IPS-15b (cell line): ENCODE data around the gene PTPRB.
"Not testable (repeated sequence)": the region's sequence is repeated elsewhere in the genome, so short reads cannot be mapped to it uniquely, and the experiment has no call there.

Experiments
- H3K27me3 ChIP-seq: one replicate; pipeline ENCODE4 v1.6.1; 2013; ENCODE audit warnings: low read length; ENCODE audit not compliant: control insufficient read depth, insufficient read depth
- H3K36me3 ChIP-seq: one replicate; pipeline ENCODE4 v1.6.1; 2013; ENCODE audit warnings: low read length; ENCODE audit not compliant: control insufficient read depth, insufficient read depth
- H3K4me1 ChIP-seq: one replicate; pipeline ENCODE4 v1.6.1; 2013; ENCODE audit warnings: mild to moderate bottlenecking, low read length; ENCODE audit not compliant: control insufficient read depth, insufficient read depth
- H3K4me3 ChIP-seq: one replicate; pipeline ENCODE4 v1.5.1; 2013; ENCODE audit warnings: low read depth, low read length
- H3K9ac ChIP-seq: one replicate; pipeline ENCODE4 v1.6.1; 2013; ENCODE audit warnings: low read depth, mild to moderate bottlenecking, low read length
- H3K9me3 ChIP-seq: one replicate; pipeline ENCODE4 v1.6.1; 2013; ENCODE audit warnings: mild to moderate bottlenecking, low read length; ENCODE audit not compliant: control insufficient read depth, insufficient read depth

Gene PTPRB

DNA sequence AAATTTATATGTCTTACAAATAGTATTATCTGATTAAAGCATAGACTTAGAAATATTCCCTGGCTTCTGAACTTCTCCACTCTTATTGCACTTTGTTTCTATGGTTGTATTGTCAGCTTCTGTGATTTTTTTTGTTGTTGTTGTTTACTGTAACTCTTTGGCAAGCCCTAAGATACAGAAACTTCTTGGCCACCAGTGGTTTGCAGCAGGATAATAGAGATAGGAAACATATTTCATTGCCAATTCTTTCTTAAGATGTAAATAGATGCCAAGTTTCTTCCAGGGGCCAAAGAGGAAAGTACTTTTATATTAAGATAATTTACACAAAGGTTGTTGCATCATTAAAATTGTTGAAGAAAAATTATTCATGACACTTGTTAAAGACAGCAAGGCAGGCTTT is 123.8 kb downstream of the PTPRB start:
- H3K4me1 ChIP-seq, result no peaks in the 10 kb centered on the region
- H3K36me3 ChIP-seq, result no peaks in the 10 kb centered on the region
- no peak overlapping the region for H3K4me3 ChIP-seq
- H3K9me3 ChIP-seq, result no peaks in the 10 kb centered on the region
- H3K9ac ChIP-seq, result no peak overlapping the region
- no peaks in the 10 kb centered on the region for H3K27me3 ChIP-seq

DNA sequence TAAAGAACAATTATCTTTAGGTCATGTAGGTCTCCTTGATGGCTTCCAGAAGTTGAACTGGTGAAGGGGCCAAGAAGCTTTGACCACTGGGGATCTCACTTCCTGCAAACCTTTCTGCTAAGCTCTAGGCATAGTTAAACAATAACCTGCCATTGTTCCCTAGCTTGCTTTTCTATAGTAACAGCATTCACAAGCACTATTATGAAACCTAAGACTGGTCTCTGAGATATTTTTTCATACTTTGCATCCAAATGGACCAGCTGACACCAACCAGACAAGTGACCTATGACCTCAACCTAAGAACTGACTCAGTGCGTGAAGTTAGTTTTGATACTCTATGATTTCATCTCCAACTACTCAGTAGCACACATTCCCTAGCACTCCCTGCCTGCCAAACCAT is 129.1 kb downstream of the PTPRB start:
- Histone ChIP-seq H3K36me3 (no peaks in the 10 kb centered on the region), H3K9ac (no peak overlapping the region), H3K9me3 (no peaks in the 10 kb centered on the region), H3K4me3 (no peak overlapping the region), H3K4me1 (no peaks in the 10 kb centered on the region), H3K27me3 (no peaks in the 10 kb centered on the region)

GRCh38 chr12:70507442-70507841 is 129.8 kb downstream of the PTPRB start:
- Histone ChIP-seq H3K9me3 (no peaks in the 10 kb centered on the region), H3K9ac (no peak overlapping the region), H3K4me3 (no peak overlapping the region), H3K4me1 (no peaks in the 10 kb centered on the region), H3K27me3 (no peaks in the 10 kb centered on the region), H3K36me3 (no peaks in the 10 kb centered on the region)

DNA sequence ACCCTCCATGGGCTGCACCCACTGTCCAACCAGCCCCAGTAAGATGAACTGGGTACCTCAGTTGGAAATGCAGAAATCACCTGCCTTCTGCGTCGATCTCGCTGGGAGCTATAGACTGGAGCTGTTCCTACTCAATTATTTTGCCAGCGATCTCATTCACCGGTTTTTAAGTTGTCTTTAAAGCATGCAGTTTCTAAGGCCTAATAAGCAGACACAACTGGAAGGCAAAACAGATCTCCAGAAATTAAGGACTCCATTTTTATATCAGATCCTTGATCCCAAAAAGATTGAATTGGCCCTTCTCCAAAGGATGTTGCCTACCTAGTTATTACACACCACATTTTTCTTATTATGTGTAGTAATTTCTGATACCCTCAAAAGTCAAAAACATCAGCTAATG is 139.7 kb downstream of the PTPRB start:
- H3K9me3 ChIP-seq, result no peaks in the 10 kb centered on the region
- H3K36me3 ChIP-seq, result no peaks in the 10 kb centered on the region
- H3K27me3 ChIP-seq, result no peaks in the 10 kb centered on the region
- no peak overlapping the region for H3K4me3 ChIP-seq
- H3K9ac ChIP-seq, result no peak overlapping the region
- H3K4me1 ChIP-seq, result no peaks in the 10 kb centered on the region

- H3K4me1 ChIP-seq, H3K4me3 ChIP-seq, H3K9me3 ChIP-seq: not testable (repeated sequence)
These were observed 144.3 kb downstream of the PTPRB start for GRCh38 chr12:70492904-70493303.

DNA sequence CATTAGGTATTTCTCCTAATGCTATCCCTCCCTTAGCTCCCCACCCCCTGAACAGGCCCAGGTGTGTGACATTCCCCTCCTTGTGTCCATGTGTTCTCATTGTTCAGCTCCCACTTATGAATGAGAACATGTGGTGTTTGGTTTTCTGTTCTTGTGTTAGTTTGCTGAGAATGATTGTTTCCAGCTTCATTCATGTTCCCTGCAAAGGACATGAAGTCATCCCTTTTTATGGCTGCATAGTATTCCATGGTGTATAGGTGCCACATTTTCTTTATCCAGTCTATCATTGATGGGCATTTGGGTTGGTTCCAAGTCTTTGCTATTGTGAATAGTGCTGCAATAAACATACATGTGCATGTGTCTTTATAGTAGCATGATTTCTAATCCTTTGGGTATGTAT is 146.3 kb downstream of the PTPRB start:
- H3K36me3 ChIP-seq, result not testable (repeated sequence)

More at GRCh38 chr12:70492904-70493303, 144.3 kb downstream of the PTPRB start:
- H3K36me3 ChIP-seq, H3K9ac ChIP-seq, H3K27me3 ChIP-seq: not testable (repeated sequence)

GRCh38 chr12:70487440-70487839 is 149.8 kb downstream of the PTPRB start:
- Histone ChIP-seq H3K36me3 (no peaks in the 10 kb centered on the region), H3K9ac (no peak overlapping the region), H3K4me3 (no peak overlapping the region), H3K9me3 (no peaks in the 10 kb centered on the region), H3K27me3 (no peaks in the 10 kb centered on the region), H3K4me1 (no peaks in the 10 kb centered on the region)

More for the DNA sequence above, 146.3 kb downstream of the PTPRB start:
- not testable (repeated sequence) for H3K27me3 ChIP-seq, H3K4me1 ChIP-seq, H3K4me3 ChIP-seq, H3K9ac ChIP-seq, H3K9me3 ChIP-seq

DNA sequence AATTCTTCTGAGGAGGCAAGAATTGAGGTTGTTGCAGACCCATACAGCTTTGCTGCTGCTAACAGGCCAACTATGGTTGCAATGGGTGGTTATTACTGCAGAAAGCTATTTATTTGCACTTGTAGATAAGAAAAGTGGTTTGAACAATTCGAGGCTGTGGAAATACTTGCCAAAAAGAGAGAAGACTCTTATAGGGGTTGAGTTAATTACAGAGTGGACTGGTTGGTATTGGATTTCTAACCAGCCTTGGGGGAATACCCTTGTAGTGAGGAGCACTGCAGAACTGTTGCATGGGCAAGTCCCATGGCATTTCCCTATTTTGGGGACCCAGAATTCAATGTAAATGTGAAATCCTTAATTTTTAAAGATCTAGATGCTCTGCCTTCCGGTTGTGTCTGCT is 150.6 kb downstream of the PTPRB start:
- Histone ChIP-seq H3K9ac (no peak overlapping the region), H3K36me3 (no peaks in the 10 kb centered on the region), H3K4me3 (no peak overlapping the region), H3K9me3 (no peaks in the 10 kb centered on the region), H3K27me3 (no peaks in the 10 kb centered on the region), H3K4me1 (no peaks in the 10 kb centered on the region)

DNA sequence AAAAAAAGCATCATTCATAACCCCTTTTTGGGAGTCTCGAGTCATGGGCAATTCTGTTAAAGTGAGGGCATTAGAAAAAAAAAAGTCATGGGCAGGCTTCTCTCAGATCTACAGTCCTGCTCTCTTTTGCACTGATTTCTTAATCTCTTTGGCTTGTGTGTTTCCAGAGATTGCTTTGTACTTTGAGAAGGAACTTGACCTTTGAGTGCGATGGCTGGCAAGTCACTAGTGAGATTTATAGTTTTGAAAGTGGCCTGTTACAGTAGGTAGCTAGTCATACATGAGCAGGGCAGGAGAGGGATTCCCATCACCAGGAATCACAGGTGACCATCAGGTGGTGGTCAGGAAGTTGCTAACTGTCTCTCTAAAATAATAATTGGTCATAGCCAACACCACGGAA is 151.5 kb downstream of the PTPRB start:
- no peaks in the 10 kb centered on the region for H3K4me1 ChIP-seq
- H3K4me3 ChIP-seq, result no peak overlapping the region
- no peak overlapping the region for H3K9ac ChIP-seq
- no peaks in the 10 kb centered on the region for H3K36me3 ChIP-seq
- H3K9me3 ChIP-seq, result no peaks in the 10 kb centered on the region
- H3K27me3 ChIP-seq, result no peaks in the 10 kb centered on the region

DNA sequence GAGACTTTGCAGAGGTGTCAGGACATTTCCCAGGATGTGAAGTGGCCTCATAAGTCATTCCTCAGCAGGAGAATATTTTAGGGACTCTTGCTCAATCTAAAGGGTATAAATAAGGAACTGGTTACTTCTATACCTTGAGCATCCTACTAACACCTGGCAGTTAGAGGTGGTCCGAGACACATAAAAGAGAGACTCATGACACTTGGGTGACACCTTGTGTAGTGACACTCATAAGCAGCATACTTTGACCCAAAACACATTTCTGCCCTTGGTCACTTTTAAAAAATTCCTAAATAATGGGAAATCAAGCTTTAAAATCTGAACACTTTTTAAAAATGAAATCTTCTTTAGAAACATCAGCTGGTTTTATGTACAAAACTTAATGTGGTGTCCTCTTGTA is 152.8 kb downstream of the PTPRB start:
- Histone ChIP-seq H3K27me3 (no peaks in the 10 kb centered on the region), H3K36me3 (no peaks in the 10 kb centered on the region), H3K4me3 (no peak overlapping the region), H3K4me1 (no peaks in the 10 kb centered on the region), H3K9ac (no peak overlapping the region), H3K9me3 (no peaks in the 10 kb centered on the region)

GRCh38 chr12:70482764-70483163 is 154.5 kb downstream of the PTPRB start:
- Histone ChIP-seq H3K36me3 (no peaks in the 10 kb centered on the region), H3K9me3 (no peaks in the 10 kb centered on the region), H3K27me3 (no peaks in the 10 kb centered on the region), H3K9ac (no peak overlapping the region), H3K4me3 (no peak overlapping the region), H3K4me1 (no peaks in the 10 kb centered on the region)

- H3K9me3 ChIP-seq, result no peaks in the 10 kb centered on the region
- no peak overlapping the region for H3K4me3 ChIP-seq
- no peaks in the 10 kb centered on the region for H3K4me1 ChIP-seq
- no peak overlapping the region for H3K9ac ChIP-seq
- H3K27me3 ChIP-seq, result no peaks in the 10 kb centered on the region
- no peaks in the 10 kb centered on the region for H3K36me3 ChIP-seq
These were observed 167.9 kb downstream of the PTPRB start for GRCh38 chr12:70469221-70469820.
